Fibroblast of skin of abdomen (primary cell): ENCODE data around the gene APOBEC3H.

ENCODE experiments used
- DNase-seq: peaks from one replicate; pipeline ENCODE4 v3.0.0-alpha.2; 2013

The APOBEC3H gene

DNA sequence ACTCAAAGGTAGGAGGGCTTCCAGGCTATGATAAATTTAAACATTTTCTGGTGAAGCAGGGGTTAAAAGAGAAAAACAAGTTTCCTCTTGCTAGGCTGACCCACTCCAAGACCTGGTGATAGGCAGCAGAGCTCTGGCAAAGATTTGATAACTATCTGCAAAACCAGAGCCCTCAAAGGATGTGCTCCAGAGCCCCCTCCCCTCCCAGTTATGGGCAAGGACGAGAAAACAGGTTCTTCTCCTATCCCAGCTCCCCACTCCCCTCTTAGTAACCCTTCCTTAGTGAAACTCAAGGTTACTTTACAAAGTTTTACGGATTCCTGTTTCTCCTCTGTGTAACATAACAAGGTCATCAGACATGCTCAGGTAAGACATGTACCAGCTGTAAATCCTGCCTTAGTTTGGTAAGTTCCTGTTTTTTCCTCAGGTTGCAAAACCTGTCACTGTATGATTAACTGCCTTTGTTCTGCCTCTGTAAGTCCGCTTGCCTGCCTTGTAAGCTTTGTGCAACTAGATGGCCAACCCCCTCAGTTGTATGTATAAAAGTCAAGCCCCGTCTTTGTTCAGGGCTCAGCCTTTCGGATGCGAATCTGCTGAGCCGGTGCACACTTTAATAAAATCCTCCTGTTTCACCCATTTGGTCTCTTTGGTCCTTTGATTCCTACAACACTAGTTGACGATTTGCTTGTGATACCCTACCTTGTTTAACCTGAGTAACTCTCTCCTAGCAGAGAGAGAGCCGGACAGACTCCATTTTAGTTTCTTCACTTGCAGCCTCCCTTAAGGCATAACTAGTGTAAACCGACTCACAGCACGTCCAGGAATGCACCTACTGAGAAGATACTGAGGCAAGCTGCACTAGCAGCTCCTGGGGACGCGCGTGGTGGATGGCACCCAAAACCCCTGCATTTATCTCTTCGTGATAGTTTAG lies 13.9 kb downstream of the APOBEC3H start:
- DNase-seq: no peak

- no peak for DNase-seq
Observed at GRCh38 chr22:39114112-39114511, 17.1 kb downstream of the APOBEC3H start.

DNA sequence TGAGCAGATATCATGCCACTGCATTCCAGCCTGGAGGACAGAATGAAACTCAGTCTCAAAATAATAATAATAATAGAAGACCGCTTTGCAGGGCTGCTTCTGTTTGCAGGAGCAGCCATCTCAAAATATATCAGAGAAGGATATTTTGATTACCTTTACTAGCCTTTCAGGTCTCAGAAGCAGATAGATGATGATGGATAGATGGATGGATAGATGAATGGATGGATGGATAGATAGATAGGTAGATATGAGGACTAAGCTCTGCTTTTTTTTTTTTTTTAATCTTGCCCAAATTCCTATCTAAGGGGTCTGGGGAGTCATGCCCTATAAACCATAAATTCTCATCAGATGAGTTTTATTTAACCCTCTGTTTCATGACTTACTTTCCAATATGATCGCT lies 18.5 kb downstream of the APOBEC3H start:
- no peak for DNase-seq

GRCh38 chr22:39115977-39116621 lies 19.1 kb downstream of the APOBEC3H start:
- DNase-seq: no peak

DNA sequence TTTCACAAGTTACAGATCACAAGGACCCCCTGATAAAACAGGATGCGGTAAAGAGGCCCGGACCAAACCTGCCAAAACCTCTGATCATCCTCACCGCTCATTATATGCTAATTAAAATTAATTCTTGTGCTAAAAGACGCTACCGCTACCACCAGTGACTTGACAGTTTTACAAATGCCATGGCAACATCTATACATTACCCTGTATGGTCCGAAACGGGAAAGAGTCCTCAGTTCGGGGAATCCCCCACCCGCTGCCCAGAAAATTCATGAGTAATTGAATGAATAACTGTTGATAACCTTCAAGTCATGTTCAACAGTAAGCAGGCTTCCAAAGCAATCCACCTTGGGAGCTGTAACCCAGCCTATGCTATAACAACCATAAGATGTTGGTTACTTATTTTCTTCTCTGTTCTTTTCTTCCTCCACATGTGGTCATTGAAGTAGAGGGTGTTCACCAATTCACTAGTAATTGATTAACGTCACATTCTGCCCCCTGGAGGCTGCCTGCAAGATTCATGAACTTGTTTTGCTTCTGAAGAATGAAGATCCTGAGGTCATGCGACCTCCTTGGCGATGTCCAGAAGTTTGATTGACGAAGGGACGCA lies 20.6 kb downstream of the APOBEC3H start:
- peak; percentile 35 for DNase-seq

DNA sequence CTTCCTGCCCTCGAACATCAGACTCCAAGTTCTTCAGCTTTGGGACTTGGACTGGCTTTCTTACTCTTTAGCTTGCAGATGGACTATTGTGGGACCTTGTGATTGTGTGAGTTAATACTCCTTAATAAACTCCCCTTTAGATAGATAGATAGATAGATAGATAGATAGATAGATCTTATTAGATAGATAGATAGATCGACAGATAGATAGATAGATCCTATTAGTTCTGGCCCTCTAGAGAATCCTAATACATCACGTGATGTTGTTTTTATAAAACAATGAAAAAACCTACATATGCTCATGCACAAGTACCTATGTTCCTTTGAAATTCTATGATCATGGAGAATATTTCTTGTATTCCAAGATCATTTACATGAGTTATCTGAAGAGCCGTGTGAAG lies 23.9 kb downstream of the APOBEC3H start:
- no peak for DNase-seq

DNA sequence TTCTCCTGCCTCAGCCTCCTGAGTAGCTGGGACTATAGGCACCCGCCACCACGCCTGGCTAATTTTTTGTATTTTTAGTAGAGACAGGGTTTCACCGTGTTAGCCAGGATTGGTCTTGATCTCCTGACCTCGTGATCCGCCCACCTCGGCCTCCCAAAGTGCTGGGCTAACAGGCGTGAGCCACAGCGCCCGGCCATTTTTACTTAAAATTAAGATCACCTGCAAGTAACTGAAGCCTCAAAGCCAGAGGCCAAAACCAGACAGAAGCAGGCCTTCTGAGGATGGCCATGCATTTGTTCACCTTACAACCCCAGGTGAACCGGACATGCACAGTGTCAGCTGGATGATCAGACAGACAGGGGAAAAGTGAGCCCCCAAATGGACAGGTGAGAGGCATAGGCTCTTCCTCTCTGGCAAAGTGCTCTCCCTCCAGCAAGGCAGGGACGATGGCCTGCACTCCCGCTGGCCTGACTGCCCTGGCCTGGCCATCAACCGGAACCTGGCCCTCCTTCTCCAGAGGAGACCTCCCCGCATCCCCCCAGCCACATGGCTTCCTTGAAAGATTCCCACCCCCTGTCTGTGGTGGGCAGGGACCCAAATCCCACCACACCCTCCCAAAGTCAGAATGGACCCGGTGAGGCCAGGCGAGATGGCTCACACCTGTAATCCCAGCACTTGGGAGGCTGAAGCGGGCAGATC lies 25.9 kb downstream of the APOBEC3H start:
- no peak for DNase-seq

DNA sequence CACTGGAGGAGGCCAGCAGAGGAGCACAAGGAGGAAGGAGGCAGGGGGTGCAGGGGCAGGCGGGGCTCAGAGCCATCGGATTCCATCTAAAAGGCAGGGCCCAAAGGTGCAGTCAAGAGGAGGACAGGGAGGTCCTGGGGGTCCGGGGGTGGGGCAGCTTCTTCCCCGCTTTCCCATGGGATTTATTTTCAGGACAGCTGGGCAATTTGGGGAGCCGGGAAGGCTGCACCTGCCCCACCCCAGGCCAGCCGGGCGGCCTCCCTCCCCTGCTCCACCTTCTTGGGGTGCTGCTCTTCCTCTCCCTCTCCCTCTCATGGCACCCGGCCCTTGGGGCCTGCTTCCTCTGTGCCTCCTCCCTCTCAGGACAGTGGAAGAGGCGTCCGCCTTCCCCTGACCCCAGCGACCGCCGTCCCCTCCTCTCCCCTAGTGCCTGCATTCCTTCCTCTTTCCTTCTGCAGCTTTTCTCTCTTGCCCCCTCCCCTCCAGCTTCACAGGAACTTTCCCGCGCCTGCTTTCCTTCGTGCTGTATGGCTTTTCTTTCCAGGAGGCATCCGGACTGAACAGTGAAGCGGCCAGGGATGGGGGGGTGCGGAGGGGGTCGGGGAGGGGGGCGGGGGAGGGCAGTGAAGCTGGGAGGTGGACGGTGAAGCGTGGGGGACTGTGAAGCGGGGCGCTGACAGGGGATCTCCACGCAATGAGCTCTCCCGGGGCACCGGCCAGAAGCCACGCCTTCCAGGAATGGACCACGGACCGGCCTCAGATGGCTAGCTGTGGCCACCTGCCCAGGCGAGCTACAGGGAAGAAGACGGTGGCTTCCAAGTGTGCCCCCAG lies 26.9 kb downstream of the APOBEC3H start:
- DNase-seq: no peak

GRCh38 chr22:39125622-39126021 lies 28.6 kb downstream of the APOBEC3H start:
- no peak for DNase-seq

DNA sequence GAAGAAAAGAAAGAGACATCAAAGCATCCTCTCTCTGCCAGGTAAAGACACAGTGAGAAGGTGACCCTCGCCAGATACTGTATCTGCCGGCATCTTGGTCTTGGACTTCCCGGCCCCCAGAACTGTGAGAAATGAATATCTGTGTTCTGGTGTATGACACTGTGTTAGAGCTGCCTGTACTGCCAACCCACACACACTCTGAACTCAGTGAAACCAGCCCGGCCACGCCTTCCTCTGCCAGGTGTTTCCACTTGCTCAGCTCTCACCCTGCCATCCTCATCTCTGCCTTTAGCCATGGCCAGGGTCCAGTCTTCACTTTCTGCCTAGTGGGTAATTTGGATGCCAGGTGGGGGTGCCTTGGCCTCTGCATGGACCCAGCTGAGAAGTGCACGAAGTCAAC lies 31.5 kb downstream of the APOBEC3H start:
- DNase-seq: no peak

DNA sequence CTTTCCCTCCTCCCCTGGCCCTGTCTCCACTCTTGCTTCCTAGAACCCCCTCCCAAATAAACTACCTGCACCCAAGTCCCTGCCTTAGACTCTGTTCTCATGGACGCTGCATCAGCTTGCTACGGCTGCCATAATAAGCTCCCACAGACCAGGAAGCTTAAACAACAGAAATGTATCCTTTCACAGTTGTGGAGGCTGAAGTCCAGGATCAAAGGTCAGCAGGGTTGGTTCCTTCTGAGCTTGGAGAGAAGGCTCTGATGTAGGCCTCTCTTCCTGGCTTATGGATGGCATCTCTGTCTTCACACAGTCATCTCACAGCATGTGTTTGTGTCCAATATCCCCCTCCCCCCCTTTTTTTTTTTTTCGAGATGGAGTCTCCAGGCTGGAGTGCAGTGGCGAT lies 32.0 kb downstream of the APOBEC3H start:
- DNase-seq: no peak

- DNase-seq: no peak
Observed at GRCh38 chr22:39129746-39130145, 32.7 kb downstream of the APOBEC3H start.

GRCh38 chr22:39130152-39130704 lies 33.2 kb downstream of the APOBEC3H start:
- DNase-seq: no peak

GRCh38 chr22:39130892-39131855 lies 34.1 kb downstream of the APOBEC3H start:
- DNase-seq: no peak

- DNase-seq: no peak
Observed at GRCh38 chr22:39132281-39132680, 35.2 kb downstream of the APOBEC3H start.

DNA sequence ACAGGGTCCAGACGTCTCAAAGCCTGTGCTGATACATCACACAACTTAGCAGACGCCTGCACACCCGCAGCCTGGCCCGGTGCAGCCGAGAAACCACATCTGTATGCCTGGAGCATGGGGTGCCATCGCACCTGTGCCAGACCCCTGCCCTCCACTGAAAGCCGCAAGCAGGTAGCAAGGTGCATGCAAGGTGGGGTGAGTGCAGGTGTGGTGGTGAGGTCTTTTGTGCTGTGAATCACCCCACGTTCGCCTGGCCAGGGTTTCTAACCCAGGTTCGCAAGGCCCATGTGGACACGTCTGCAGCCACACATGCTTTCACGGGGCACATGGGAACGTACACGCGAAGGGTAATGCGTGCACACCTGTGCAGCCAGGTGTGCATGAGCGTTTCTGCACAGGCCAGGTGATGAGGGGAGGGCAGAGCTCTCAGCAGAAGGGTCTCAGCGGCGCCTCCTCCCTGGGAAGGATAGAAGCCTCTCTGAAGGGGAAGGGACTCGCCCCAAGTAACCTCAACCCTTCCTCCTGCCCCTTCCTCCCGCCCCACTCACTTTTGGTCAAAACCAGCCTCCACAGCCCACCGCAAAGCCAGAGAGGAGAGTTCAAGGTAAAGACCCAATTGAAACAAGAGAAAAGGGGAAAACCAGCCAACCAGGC lies 36.0 kb downstream of the APOBEC3H start:
- DNase-seq: no peak

- DNase-seq: no peak
Observed at GRCh38 chr22:39133871-39134270, 36.8 kb downstream of the APOBEC3H start.

DNA sequence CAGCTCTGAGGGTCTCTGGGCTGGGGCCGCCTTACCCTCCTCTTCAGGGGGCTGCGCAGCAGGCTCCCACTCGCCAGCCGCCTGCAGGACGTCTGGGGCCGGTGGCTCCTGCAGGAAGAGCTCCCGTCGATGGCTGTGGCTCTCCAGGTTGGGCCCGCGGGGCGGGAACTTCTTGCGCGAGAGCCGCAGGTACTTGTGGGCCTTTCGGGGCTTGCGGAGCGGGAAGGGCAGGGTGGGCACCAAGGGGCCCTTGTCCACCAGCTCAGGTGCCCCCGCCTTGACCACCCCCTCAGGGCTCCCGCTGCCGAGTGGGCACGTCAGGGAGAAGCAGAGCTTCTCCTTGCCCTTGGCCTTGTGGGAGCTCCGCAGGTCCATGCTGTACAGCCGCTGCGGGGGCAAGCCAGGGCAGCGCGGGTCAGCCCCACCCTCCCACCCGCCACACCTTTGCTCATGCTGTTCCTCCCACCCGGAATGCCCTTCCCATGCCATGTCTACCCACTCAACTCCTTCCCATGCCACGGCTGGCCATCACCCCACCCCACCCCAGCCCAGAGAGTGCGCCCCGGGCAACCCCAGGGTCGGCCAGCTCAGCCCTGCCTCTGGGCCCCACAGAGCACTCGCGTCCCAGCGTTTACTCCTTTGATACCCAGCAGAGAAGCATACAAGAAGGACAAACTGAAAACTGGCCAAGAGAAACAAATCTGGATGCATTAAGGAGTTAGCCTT lies 37.5 kb downstream of the APOBEC3H start:
- DNase-seq: no peak
